ENCODE data around the gene NEMP1.

GRCh38 chr12:57106021-57106708, 27.6 kb upstream of the NEMP1 start:
- TF ChIP-seq EZH2 (IDR thresholded peaks at IDR 0.05; ENCODE audit: low read length, unreplicated experiment) (no peak), CTCF (conservative IDR thresholded peaks at IDR 0.05; ENCODE audit: low read depth, low read length) (no peak)
